GM19463 (cell line): ENCODE results near the gene PSMC4.

Source experiments
- ATAC-seq: cut with Tn5 transposase; IDR thresholded peaks from one replicate; pipeline ENCODE4 v1.9.1; 2021; ENCODE audit warnings: mild to moderate bottlenecking, moderate library complexity; ENCODE audit not compliant: unreplicated experiment

PSMC4 gene

GRCh38 chr19:39987167-39987566 is 16.2 kb downstream of the PSMC4 start:
- ATAC-seq: no peak

DNA sequence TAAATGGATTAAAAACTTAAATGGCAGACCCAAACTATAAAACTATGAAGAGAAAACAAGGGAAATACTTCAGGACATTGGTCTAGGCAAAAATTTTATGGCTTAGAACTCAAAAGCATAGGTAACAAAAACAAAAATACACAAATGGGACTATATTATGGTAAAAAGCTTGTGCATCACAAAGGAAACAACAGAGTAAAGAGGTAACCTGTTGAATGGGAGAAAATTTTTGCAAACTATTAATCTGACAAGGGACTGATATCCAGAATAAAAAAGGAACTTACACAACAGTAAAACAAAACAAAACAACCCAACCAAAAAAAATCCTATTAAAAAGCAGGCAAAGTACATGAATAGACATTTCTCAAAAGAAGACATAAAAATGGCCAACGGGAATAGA is 16.6 kb downstream of the PSMC4 start:
- no peak for ATAC-seq

GRCh38 chr19:39993605-39994004 is 22.6 kb downstream of the PSMC4 start:
- no peak for ATAC-seq

GRCh38 chr19:39994361-39994760 is 23.4 kb downstream of the PSMC4 start:
- no peak for ATAC-seq

DNA sequence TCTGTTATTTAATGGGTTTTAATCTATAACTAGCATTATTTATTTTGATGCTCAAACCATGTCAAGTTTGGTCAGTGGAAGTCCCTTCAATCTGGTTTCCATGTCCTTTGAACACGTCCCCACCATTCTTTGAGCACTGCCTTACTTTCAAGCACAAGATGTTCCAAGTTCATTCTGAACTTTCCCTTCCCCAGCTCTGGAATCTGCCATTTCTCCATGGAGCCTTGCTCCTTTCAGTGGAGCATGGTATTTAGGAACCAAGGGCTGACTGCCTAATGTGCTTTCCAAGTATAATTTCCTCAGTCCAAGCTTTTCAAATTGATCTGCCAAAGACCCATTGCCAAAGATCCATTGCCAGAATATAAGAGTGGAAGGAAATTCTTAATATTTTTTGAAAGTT is 24.8 kb downstream of the PSMC4 start:
- no peak for ATAC-seq

- peak; percentile 29 for ATAC-seq
Measured at GRCh38 chr19:39996218-39996810, 25.3 kb downstream of the PSMC4 start.

DNA sequence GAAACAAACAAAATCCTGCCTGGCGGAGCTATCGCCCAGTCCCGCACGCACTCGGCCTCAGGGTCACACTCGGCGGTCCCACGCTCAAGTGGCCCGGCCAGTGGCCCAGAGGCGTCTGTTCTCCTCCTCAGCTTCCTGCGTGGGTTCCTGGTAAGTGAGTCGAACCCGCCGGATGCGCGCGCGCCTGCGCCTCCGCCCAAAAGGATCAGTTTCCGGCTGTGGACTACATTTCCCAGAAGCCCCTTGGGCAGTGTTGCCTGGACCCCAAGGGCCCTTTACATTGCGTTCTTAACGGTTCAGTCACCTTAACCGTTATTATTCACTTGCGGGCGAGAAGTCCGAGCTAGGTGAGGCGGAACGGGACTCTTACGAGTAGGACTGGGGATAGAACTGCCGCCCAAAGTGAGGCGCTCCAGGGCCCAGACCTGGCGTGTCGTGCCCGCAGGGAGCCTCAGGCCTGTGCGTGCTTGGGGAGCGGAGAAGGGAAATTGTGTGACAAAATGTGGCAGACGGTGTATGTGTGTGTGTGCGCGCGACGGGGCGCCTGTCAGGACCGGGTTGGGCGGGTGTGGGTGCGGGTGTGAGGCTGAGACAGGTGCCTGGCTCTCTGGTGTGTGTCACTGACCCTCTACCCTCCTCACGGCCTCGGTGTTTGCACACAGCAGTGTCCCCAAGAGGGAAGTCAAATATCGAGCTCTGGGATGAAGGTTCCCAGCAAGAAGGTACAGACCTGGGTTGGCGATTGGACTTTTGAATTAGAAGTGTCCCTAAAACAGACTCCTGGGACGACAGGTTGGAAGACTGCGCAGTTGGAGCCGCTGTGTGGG is 26.1 kb downstream of the PSMC4 start, which contains the start of gene ZNF546:
Gene ZNF546 (plus strand): TSS at position 250 of the 827 bp plus-strand sequence. CDS start 1,267 bp downstream, outside the sequence.
- ATAC-seq: peak; percentile 87

DNA sequence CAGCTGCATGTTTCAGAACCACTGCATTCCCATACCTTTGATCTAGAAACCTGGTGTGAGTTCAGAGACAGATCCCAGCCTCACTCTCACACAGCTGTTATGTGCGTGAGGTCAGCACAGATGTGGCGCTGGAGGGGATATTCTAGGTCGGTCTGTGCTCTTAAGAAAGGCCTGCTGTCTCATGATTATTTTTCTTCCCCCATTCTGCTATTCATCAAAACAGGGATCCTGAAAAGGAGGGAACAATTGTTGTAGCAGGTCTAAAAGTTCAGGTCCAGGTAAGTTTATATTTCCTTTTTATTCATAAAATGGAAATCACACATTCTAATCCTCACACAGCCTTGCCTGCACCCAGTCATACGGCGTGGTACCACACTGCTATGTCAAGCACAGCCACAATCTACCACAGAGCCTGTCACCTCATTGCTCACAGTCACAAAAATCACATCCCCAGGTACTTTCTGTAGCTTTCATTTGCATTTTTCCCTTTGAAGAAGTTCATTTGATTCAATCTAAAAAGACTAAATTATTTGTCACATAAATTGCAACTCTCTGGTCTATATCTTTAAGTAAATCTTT is 26.8 kb downstream of the PSMC4 start:
- ATAC-seq: no peak

DNA sequence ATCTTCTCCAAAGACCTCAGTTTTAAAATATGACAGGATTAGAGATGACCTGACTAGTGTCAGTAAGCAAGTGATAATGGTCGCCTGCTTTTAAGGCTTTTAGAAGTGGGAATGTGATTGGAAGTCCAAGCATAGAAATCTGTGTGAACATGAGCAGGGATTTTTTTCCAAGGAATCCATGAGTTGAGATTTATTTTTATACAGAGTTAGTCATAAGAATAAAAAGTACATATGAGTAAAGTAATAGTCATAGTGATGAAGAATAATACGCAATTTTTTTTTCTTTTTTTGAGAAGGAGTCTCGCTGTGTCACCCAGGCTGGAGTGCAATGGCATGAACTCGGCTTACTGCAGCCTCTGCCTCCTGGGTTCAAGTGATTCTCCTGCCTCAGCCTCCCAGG is 27.5 kb downstream of the PSMC4 start:
- no peak for ATAC-seq

DNA sequence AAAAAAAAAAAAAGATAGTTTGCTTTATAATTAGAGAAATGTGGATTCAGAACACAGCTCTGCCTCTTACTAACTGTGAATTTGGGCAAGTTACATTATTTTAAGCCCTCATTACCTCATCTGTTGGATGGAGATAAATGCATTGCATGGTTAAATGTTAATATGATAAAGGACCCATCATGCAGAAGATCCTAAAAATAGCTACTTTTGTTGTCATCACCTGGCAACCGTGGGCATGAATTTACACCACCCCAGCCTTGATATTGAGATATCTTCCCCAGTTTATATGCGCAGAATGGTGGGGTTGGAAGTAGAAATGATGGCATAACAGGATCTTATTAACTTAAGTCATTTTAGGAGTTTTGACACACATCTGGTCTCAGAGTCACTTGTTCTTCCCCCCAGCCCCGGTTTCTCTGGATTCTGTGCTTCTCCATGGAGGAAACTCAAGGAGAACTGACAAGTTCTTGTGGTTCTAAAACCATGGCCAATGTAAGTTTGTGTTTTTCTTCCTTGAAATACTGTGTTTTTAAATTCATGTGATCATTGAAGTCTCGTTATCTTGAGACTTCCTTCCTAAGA is 34.8 kb downstream of the PSMC4 start:
- ATAC-seq: no peak

DNA sequence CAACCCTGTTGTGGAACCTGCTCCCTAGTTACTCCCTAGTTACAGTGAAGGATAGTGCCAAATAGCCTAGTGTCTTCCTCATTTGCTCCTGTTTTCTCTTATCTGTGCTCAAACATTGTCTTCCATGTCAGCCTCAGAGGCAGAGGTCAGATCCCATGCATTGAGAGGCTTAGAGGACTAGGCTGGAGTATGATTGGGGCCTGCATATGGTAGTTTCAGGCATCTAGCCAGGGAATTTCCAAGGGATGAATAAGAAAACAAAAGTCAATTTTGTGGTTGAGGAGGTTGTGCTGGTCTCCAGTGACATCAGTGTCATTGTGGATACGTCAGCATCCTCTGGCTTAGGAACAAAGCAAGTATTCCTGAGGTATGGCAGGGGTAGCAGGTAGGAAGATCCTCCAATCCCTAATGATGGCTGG is 35.3 kb downstream of the PSMC4 start:
- ATAC-seq: no peak

- ATAC-seq: no peak
Measured at GRCh38 chr19:40009674-40010073, 38.7 kb downstream of the PSMC4 start.

DNA sequence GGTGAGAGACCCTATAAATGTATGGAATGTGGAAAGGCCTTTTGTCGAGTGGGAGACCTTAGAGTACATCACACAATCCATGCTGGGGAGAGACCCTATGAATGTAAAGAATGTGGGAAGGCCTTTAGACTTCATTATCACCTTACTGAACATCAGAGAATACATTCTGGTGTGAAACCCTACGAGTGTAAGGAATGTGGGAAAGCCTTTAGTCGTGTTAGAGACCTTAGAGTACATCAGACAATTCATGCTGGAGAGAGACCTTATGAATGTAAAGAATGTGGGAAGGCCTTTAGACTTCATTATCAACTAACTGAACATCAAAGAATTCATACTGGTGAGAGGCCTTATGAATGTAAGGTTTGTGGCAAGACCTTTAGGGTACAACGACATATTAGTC is 43.0 kb downstream of the PSMC4 start:
- ATAC-seq: no peak

GRCh38 chr19:40023969-40024368 is 53.0 kb downstream of the PSMC4 start:
- no peak for ATAC-seq

GRCh38 chr19:40025938-40026596 is 55.1 kb downstream of the PSMC4 start:
- no peak for ATAC-seq

- no peak for ATAC-seq
Measured at GRCh38 chr19:40026597-40026970, 55.6 kb downstream of the PSMC4 start.
